HFF-Myc (cell line): ENCODE results near the gene CMIP.

Experiments used
- DNase-seq: peaks from one replicate; pipeline ENCODE4 v3.0.0-alpha.2; 2011; ENCODE audit warnings: low read depth; ENCODE audit errors: extremely low read depth
- H3K4me3 ChIP-seq: replicated peaks from 2 replicates; pipeline ENCODE4 v1.5.1; 2011; ENCODE audit warnings: low read depth, mild to moderate bottlenecking, control low read depth, low read length
- TF ChIP-seq, protein P1 (sequence below): IDR thresholded peaks from 2 replicates; pipeline ENCODE4 v1.5.1; 2012; ENCODE audit warnings: mild to moderate bottlenecking, low read depth, low read length, control low read depth; ENCODE audit errors: missing control alignments

The CMIP gene

GRCh38 chr16:81680444-81681275 is 236.1 kb downstream of the CMIP start:
- no peak for DNase-seq
- no peak overlapping the region for H3K4me3 ChIP-seq
- TF ChIP-seq, protein P1, sequence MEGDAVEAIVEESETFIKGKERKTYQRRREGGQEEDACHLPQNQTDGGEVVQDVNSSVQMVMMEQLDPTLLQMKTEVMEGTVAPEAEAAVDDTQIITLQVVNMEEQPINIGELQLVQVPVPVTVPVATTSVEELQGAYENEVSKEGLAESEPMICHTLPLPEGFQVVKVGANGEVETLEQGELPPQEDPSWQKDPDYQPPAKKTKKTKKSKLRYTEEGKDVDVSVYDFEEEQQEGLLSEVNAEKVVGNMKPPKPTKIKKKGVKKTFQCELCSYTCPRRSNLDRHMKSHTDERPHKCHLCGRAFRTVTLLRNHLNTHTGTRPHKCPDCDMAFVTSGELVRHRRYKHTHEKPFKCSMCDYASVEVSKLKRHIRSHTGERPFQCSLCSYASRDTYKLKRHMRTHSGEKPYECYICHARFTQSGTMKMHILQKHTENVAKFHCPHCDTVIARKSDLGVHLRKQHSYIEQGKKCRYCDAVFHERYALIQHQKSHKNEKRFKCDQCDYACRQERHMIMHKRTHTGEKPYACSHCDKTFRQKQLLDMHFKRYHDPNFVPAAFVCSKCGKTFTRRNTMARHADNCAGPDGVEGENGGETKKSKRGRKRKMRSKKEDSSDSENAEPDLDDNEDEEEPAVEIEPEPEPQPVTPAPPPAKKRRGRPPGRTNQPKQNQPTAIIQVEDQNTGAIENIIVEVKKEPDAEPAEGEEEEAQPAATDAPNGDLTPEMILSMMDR: no peak

GRCh38 chr16:81681311-81681710 is 236.7 kb downstream of the CMIP start:
- DNase-seq: no peak
- H3K4me3 ChIP-seq: no peak overlapping the region
- TF ChIP-seq, protein P1: no peak

DNA sequence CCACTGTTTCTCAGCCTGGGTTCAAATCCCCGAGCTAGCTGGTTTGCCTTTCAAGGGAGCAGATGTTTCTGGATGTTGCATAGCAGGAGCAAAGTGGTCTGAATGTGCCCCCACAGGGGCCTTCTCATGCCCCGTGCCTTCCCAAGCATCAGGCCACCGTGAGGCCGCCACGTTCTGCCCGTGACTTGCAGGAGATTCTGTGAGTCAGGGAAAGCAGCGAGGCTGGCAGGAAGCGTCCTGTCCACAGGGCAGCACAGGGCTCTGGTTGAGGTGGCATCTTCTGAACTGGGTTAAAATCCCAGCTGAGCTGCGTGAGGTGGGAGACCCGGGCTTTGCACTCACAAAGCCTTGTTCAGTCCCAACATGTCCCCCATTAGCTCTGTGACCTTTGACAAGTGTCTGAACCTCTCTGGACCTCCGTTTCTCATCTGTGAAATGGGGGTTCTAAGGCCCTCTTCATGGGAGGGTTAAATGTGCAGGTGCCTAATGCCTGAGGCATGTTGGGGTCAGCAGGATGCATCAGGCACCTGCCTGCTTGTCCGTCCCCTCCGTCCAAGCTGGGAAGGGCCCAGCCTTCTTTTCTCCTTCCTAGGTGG is 239.7 kb downstream of the CMIP start:
- DNase-seq: no peak
- TF ChIP-seq, protein P1: no peak

GRCh38 chr16:81684901-81685300 is 240.3 kb downstream of the CMIP start:
- H3K4me3 ChIP-seq: no peak overlapping the region
- TF ChIP-seq, protein P1: no peak
- no peak for DNase-seq

More for the DNA sequence above, 239.7 kb downstream of the CMIP start:
- no peak overlapping the region for H3K4me3 ChIP-seq

- DNase-seq: no peak
- TF ChIP-seq, protein P1: no peak
- H3K4me3 ChIP-seq: no peak overlapping the region
These were observed 242.0 kb downstream of the CMIP start for GRCh38 chr16:81686391-81687130.

GRCh38 chr16:81687131-81687456 is 242.5 kb downstream of the CMIP start:
- TF ChIP-seq, protein P1: no peak
- H3K4me3 ChIP-seq: no peak overlapping the region
- DNase-seq: no peak
